ENCODE measurements around the gene RPH3AL. TPM values are rescaled to one million over a fixed set of nuclear protein-coding genes. Genes with fewer than 3 reads are reported as not detected.
"Not testable (repeated sequence)": the region's sequence is repeated elsewhere in the genome, so short reads cannot be mapped to it uniquely, and the experiment has no call there.

The RPH3AL gene
- total RNA-seq, 1 donor from 2014 or later, result 40.5 TPM

DNA sequence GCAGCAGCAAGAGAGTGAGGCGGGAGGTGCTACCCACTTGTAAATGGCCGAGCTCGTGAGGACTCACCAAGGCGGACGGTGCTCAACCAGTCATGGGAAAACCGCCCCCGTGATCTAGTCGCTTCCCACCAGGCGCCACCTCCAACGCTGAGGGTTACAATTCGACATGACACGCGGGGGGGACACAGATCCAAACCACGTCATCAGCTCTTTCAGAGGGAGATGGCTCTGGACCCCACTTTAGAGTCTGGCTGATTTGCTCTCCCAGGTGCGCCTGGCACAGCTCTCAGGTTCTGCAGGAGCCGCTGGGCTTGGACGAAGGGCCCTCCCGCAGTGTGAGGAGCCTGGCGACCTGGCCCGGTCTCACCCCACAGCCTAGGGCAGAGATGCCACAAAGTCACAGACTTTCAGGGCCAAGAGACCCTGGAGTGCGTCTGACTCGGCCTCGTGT is 150.1 kb downstream of the RPH3AL start:
- no peak for DNase-seq (ENCODE audit: low read depth)

DNA sequence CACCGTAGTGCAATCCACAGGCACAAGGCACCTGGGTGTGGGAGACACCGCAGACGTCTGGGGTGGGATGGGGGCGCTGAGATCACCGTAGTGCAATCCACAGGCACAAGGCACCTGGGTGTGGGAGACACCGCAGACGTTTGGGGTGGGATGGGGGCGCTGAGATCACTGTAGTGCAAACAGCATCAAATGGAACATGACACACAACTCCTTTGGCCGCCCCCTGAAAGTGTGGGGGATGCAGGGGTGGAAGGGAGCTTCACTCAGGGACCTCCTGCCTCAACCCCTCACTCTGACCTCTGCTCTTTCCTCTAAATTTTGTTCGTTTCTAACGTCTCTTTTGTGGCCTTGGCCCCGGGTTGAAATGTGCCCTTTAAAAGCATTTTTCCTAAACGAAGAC is 150.9 kb downstream of the RPH3AL start:
- not testable (repeated sequence) for DNase-seq (ENCODE audit: low read depth)

DNA sequence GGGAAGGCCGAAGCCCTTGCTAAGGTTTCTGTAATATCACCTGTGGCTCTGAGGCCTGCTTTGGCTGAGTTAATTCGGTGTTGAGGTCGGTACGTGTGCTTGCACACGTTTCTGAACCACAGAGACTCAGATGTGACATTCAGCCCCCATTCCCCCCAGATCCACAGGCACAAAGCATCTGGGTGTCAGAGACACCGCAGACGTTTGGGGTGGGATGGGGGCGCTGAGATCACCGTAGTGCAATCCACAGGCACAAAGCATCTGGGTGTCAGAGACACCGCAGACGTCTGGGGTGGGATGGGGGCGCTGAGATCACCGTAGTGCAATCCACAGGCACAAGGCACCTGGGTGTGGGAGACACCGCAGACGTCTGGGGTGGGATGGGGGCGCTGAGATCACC is 151.3 kb downstream of the RPH3AL start:
- DNase-seq (ENCODE audit: low read depth), result not testable (repeated sequence)

DNA sequence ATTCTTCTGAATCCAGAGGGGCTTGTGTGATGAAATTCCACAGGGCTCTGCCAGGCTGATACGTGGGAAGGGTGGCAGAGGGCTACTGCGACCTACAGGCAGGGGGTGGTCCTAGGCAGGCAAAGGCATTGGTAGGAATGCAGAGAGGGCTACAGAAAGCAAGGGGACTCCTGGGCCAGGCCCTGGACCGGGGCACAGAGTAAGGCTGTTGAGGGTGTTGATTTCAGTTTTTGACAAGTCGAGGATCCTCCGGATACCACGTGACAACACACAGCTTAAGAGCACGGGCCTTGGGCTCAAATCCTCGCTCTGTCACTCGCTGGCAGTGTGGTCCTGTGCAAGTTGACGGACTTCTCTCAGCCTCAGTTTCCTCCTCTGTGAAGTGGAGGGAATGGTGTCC is 152.0 kb downstream of the RPH3AL start:
- no peak for DNase-seq (ENCODE audit: low read depth)

DNA sequence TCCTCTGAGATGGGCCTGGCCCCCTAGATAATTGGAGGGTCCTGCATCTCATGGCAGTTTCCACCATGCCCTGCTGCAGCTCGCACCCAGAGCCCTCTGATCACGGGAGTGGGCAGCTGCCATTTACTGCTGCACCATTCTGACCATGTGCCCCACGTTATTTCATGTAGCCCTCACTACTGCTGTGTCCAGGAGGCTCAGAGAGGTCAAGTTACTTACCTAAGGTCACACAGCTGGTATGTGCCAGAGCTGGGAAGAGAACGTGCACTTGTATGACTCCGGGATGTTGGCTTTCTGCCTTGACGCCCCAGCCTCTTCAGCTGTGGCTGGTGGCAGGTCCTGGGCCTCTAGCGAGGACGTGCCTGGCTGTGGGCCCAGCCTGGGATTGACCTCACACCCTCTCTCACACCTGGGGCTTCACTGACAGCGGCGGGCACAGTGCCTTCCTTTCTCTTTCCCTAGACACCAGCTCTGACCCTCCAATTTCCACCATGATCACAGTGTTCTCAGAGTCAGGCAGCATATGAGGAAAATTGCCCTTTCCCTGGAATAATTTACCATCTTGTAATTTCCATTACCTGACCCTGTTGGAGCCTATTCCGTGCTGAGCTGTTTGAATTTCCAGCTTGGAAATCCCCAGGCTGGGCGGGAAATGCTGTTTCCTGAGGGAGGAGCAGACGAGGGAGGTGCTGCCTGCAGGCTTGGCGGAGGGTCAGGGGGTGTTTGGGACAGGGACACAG is 152.6 kb downstream of the RPH3AL start:
- DNase-seq (ENCODE audit: low read depth), result peak; percentile 40

DNA sequence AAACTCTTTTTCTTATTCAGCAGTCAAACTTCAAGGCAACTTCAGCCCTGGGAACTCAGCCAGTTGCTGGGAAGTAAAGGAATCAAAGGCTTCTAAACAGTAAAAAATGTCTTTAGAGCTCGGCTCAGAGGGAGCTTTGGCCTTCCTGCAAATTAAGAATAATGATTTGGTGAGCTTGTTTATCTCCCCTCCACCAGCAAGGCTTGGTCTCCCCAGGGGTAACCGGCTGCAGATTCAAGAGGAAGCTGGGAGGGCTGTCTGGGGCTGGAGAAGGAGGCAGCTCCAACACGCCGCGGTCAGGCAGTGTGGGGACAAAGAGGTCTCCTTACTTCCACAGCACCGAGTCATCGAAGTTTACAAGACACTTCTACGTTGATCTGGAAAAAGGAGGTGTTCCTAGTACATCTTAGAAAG is 153.4 kb downstream of the RPH3AL start:
- no peak for DNase-seq (ENCODE audit: low read depth)

DNA sequence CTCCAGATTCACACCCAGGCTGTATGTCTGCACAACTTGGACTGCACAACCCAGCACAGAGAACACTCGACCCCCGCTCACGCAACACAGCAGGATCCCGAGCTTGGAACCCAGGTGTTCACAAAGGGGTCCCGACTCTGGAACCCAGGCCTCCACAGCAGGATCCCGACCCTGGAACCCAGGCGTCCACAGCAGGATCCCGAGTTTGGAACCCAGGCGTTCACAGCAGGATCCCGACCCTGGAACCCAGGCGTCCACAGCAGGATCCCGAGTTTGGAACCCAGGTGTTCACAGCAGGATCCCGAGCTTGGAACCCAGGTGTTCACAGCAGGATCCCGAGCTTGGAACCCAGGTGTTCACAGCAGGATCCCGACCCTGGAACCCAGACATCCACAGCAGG is 154.4 kb downstream of the RPH3AL start:
- DNase-seq (ENCODE audit: low read depth), result not testable (repeated sequence)

DNA sequence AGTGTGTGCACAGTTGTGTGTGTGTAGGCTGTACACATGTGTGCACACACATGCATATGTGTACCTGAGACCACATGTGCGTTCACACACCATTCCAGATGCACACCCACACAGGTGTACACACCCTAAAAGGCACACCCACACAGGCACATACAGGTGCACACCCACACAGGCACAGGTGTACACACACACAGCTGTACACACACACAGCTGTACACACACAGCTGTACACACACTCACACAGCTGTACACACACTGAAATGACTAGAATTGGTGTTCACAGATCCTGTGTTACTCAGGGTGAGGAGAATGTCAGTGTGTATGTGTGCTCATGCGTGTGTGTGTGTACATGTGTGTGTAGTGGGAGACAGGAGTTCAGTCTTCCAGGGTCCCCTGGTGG is 155.3 kb downstream of the RPH3AL start:
- DNase-seq (ENCODE audit: low read depth), result no peak

DNA sequence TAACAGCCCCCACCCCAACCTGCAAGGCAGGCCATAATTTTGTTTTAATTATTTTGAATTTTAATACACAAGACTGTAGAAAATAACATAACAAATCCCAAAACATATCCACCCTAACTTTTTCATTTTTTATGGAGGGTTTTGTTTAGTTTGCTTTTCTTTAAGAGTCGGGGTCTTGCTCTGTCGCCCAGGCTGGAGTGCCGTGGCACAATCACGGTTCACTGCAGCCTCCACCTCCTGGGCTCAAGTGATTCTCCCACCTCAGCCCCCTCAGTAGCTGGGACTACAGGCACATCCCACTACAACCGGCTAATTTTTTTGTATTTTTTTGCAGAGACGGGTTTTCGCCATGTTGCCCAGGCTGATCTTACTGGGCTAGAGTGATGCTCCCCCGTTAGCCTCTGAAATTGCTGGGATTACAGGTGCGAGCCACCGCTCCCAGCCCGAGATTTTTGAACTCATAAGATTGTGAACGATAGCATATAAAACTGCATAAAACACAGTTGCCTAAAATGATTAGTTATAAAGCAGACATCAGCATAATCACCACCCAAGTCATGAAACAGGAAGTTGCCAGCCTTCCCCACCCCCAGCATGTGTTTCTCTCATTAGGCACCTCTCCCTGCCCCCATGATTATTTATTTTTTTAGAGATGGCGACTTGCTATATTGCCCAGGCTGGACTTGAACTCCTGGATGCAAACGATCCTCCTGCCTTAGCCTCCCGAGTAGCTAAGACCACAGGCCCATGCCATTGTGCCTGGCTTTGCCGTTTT is 157.6 kb downstream of the RPH3AL start:
- DNase-seq (ENCODE audit: low read depth), result no peak

DNA sequence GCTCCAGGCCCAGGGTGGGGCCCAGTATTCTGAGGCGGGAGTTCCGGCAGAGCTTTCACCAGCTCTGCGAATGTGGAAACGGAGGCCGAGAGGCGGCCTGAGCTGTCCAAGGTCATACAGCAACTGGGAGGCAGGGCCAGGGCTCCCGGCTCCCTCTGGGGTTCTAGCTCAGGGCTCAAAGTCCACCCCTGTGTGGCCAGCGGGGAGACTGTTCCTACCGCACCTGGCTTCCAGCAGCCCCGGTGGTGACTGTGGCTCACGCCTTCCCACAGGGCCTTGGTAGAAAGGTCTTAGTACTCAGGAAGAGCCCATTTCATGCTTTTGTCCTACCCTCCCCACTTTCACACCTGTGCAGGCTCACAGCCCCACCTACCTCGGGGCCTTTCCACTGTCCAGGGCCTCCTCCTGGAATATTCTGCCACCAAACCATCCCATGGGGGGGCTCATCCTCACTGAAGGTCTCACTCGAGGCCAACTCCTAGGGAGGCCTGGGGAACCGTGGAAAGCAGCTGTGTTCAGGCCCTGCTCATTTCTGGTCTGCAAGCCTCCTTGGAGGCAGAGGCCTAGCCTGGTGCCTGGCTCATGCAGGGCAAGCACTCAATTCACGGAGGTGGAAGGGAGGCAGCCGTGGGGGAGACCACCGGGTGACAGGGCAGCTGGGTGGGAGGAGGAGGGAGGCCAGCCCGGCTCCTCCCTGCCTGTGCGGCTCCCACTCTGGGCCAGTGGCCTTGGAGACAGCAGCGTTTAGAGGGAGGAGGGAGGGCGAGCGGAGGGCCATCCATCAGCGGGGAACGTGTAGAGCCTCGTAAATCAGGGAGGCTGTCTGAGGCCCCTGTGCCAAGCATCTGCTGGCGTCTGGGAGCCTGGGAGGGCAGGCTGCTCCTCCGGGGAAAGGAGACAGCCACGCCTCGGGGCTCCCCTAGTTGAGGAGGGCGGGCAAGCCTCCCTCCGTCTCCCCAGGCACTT is 158.5 kb downstream of the RPH3AL start:
- no peak for DNase-seq (ENCODE audit: low read depth)

DNA sequence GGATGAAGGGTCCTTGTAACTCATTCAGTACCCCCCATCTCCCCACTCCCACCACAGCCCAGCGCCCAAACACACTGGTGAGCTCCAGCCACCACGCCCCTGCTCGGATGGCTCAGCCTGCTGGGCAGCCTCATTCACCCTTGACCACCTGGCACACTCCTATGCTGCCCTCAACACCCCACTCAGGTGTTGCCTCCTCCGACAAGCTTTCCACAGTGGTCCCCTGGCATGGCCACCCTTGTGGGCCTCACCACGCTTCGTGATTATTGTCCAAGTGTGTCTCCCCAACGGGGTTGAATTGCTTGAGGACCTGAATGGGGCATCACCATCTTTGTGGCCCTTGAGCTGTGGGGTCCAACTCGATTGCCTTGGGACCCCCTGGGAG is 159.2 kb downstream of the RPH3AL start:
- DNase-seq (ENCODE audit: low read depth), result no peak

DNA sequence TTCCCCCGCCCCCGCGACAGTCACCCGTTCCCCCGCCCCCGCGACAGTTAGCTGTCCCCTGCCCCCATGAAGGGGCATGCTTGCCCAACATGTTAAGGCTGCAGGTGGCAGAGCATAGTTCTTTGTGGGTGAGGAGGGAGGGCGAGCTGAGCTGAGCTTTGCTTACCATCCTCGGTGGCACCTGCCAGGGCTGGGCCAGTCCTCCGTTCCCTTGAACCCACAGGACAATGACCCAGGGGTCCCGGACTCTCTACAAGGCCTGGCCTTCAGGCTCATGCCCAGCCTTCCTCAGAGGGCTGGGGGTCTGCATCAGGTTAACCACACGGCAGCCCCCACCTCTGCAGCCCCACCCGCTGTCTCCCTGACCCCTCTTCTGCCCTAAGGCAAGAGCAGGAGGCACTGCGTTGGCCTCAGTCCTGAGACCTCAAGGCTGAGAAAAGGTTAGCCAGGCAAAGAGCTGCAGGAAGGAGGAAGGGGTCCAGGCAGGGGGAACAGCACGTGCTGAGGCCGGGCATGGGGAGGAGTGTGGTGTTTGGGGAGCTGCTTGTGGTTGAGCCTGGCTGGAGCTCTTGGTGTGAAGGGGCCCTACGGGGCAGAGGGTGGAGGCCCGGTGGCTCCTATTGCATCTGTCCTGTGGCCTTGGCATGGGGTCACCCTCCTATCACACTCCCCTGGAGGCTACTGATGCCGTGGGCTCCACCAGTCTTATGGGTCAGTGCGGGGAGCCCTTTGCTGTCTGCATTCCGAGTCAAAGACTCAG is 159.8 kb downstream of the RPH3AL start:
- DNase-seq (ENCODE audit: low read depth), result no peak

DNA sequence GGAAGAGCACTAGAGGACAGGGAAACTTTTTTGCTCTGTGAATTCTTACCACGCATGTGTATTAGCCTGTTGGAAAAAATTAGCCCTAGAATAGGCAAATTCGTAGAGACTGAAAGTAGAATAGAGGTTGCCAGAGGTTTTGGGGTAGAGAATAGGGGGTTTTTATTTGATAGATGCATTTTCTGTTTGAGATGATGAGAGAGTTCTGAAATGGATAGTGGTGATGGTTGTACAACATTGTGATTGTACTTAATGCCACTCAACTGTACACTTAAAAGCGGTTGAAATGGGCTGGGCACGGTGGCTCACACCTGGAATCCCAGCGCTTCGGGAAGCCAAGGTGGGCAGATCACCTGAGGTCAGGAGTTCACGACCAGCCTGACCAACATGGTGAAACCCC is 163.2 kb downstream of the RPH3AL start:
- DNase-seq (ENCODE audit: low read depth), result no peak

DNA sequence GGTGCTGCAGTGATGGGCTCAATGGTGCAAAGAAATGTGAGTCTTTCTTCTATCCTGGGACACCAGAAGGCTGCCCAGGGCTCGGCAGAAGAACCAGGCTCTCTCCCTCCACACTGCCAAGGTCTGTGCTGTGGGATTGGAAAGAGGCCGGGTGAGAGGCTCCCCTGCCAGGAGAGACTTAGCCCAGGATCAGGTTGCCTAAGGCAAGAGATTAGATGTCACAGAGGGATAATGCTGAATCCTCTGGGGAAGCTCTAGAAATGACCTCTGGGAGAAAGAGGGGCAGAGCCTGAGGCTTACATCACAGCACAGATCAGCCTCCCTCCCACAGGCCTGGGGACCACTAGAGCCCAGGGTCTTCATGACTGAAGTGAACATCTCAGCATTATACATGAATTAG is 165.5 kb downstream of the RPH3AL start:
- no peak for DNase-seq (ENCODE audit: low read depth)

DNA sequence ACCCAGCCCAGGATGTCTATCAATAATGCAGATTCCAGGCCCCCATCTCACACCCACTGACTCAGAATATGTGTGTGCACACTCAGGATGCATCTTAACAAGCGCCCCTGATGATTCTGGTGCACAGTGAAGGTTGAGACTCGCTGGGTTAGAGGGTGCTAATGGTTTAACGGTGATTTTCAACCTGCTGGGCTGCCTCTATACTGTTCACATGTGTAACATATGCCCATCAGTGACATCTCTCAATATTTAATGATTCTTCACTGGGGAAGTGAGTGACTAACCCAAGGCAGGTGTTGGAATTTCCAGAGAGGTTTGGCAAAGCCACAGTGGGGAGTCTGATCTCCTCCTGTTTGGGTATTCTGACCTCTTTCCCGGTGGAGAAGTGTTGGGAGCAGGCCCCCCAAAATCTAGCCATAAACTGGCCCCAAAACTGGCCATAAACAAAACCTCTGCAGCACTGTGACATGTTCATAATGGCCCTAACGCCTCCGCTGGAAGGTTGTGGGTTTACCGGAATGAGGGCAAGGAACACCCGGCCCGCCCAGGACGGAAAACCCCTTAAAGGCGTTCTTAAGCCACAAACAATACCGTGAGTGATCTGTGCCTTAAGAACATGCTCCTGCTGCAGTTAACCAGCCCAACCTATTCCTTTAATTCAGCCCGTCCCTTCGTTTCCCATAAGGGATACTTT is 167.0 kb downstream of the RPH3AL start:
- no peak for DNase-seq (ENCODE audit: low read depth)

DNA sequence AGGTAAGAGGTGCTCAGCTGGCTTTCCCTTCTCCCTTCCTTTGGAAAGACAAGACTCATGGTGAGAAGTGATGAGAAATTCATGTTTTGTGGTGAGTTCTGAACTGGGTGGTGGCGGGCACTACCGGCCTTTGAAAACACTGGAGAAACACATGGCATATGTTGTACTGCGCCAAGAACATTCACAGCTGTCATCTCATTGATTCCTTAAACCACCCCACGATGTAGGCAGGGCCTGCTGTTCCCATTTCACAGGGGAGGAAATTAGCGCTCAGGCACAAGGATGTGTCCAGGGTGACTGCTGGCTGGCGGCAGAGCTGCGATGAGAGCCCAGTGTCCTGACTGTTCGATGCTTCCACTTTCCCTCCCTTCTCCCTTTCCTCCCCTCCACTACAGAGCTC is 169.6 kb downstream of the RPH3AL start:
- no peak for DNase-seq (ENCODE audit: low read depth)

DNA sequence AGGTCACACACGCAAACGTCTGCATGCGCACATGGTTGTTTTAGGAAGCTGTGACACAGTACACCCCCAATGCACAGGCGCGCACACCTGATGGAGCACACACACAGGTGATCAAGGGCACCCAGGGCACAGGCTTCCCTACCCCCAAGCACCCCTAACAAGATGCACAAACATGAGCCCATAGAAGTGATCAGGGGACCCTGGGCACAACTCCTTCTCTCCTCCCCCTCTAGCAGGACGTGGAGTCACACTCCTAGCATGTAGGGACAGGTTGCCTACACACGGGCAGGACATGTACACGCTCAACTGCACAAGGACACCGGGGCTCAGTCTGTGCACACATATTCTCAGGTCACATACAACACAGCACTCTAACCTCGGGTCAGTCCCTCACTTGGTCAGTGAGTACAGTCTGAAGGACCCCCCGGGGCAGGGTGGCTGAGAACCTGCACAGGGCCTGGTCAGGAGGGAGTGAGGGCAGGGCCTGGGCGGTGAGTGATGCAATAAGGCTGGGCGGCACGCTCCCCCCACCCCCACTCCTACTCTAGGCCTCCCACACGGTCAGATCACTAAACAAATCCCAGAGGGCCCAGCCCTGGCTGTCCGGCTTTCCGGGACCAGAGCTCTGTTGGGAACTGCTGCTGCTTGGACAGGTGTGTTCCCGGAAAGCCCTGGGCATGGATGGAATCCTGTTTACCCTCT is 170.4 kb downstream of the RPH3AL start:
- DNase-seq (ENCODE audit: low read depth), result peak; percentile 53

DNA sequence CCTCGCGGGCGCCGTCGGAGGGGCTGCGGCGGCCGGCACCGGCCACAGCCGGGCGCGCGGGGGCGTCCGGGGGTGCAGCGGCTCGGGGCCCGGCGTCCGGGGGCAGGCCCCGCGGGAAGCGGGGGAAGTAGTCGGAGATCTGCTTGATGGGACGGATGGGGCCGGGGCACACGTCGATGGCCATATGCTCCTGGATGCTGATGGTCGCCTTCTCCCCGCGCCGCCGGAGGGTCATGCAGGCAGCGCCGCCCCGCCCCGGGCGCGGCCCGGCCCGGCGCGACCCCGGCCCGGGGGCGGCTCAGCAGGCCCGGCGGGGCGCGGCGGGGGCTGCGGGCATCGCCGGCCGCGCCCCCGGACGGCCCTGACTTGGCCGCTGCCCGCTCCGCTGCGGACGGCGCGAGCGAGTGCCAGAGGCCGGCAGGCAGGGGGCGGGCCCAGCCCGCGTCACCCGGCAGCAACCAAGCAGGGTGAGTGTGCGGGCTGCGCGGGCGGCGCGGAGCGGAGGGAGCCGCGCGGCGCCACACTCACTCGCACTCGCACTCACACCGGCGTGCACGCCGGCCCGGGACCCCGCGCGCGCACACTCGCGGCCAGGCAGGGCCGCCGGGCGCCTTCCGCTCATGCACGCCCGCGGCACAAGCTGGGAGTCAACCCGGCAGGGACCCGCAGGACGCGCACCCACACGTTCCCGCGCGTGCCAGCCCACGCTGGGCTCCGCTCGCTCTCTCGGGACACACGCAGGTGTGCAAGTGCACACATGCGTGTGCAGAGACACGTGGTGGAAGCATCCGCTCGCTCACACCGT is 171.2 kb downstream of the RPH3AL start, which contains the start of gene DOC2B:
DOC2B (minus strand) TSS at position 406 of the 805 bp plus-strand sequence; CDS start at position 235, 171 bp downstream.
- DNase-seq (ENCODE audit: low read depth), result peak; percentile 43
